GM19023 (cell line): ENCODE measurements around the gene DHRS4.
A peak's percentile ranks its signal among the peaks of the same experiment; 100 is the strongest.
"Not testable (repeated sequence)": the region's sequence is repeated elsewhere in the genome, so short reads cannot be mapped to it uniquely, and the experiment has no call there.

ENCODE experiments used
- ATAC-seq: cut with Tn5 transposase; IDR thresholded peaks from one replicate; pipeline ENCODE4 v1.9.1; 2021; ENCODE audit warnings: mild to moderate bottlenecking, moderate library complexity; ENCODE audit not compliant: unreplicated experiment

DHRS4 gene

GRCh38 chr14:23939607-23940326 lies 13.8 kb upstream of the DHRS4 start:
- no peak for ATAC-seq

GRCh38 chr14:23941230-23941629 lies 12.3 kb upstream of the DHRS4 start:
- no peak for ATAC-seq

GRCh38 chr14:23941669-23942068 lies 11.9 kb upstream of the DHRS4 start:
- no peak for ATAC-seq

- ATAC-seq: no peak
These were observed 11.0 kb upstream of the DHRS4 start for GRCh38 chr14:23942587-23942986.

GRCh38 chr14:23949069-23949468 lies 4.5 kb upstream of the DHRS4 start:
- ATAC-seq: not testable (repeated sequence)

GRCh38 chr14:23950411-23951135 lies 3.0 kb upstream of the DHRS4 start:
- no peak for ATAC-seq

GRCh38 chr14:23951136-23951466 lies 2.5 kb upstream of the DHRS4 start:
- ATAC-seq: not testable (repeated sequence)

- no peak for ATAC-seq
These were observed 1.9 kb upstream of the DHRS4 start for GRCh38 chr14:23951590-23952201.

GRCh38 chr14:23953116-23953463 lies 480 bp upstream of the DHRS4 start:
- not testable (repeated sequence) for ATAC-seq

- ATAC-seq: peak; percentile 8
These were observed 677 bp downstream of the DHRS4 start for GRCh38 chr14:23954279-23954614.

- ATAC-seq: not testable (repeated sequence)
These were observed 1.4 kb downstream of the DHRS4 start for GRCh38 chr14:23954965-23955364.

GRCh38 chr14:23955811-23956210 lies 2.2 kb downstream of the DHRS4 start:
- not testable (repeated sequence) for ATAC-seq

- not testable (repeated sequence) for ATAC-seq
These were observed 4.5 kb downstream of the DHRS4 start for GRCh38 chr14:23957913-23958569.

- not testable (repeated sequence) for ATAC-seq
These were observed 7.3 kb downstream of the DHRS4 start for GRCh38 chr14:23960899-23961298.

- not testable (repeated sequence) for ATAC-seq
These were observed 8.1 kb downstream of the DHRS4 start for GRCh38 chr14:23961704-23962103.

- ATAC-seq: not testable (repeated sequence)
These were observed 15.5 kb downstream of the DHRS4 start for GRCh38 chr14:23969130-23969480.

GRCh38 chr14:23969481-23970282 lies 16.1 kb downstream of the DHRS4 start:
- peak; percentile 68 for ATAC-seq

- not testable (repeated sequence) for ATAC-seq
These were observed 16.7 kb downstream of the DHRS4 start for GRCh38 chr14:23970283-23970659.

- ATAC-seq: not testable (repeated sequence)
These were observed 19.6 kb downstream of the DHRS4 start for GRCh38 chr14:23973178-23973577.

- ATAC-seq: not testable (repeated sequence)
These were observed 20.5 kb downstream of the DHRS4 start for GRCh38 chr14:23974041-23974440.

GRCh38 chr14:23977208-23977607 lies 23.6 kb downstream of the DHRS4 start:
- not testable (repeated sequence) for ATAC-seq
